Measurements from ENCODE around the gene RNGTT.
"Not testable (repeated sequence)": the region's sequence is repeated elsewhere in the genome, so short reads cannot be mapped to it uniquely, and the experiment has no call there.

RNGTT gene

GRCh38 chr6:88808381-88808780 is 155.0 kb downstream of the RNGTT start:
- DNase-seq (ENCODE audit: low read depth in 2 of 2), result no peak

- no peak for DNase-seq (ENCODE audit: low read depth in 2 of 2)
Measured at GRCh38 chr6:88807622-88808021, 155.8 kb downstream of the RNGTT start.

- DNase-seq (ENCODE audit: low read depth in 2 of 2), result no peak
Measured at GRCh38 chr6:88806728-88807127, 156.7 kb downstream of the RNGTT start.

GRCh38 chr6:88804701-88805100 is 158.7 kb downstream of the RNGTT start:
- no peak for DNase-seq (ENCODE audit: low read depth in 2 of 2)

GRCh38 chr6:88785478-88785877 is 177.9 kb downstream of the RNGTT start:
- DNase-seq (ENCODE audit: low read depth in 2 of 2), result no peak

GRCh38 chr6:88780714-88781389 is 182.6 kb downstream of the RNGTT start:
- DNase-seq (ENCODE audit: low read depth in 2 of 2), result peak; percentile 16 to 42

GRCh38 chr6:88775866-88776571 is 187.4 kb downstream of the RNGTT start:
- no peak for DNase-seq (ENCODE audit: low read depth in 2 of 2)

GRCh38 chr6:88768114-88768513 is 195.3 kb downstream of the RNGTT start:
- DNase-seq (ENCODE audit: low read depth in 2 of 2), result not testable (repeated sequence)

GRCh38 chr6:88764081-88764480 is 199.3 kb downstream of the RNGTT start:
- DNase-seq (ENCODE audit: low read depth in 2 of 2), result no peak

GRCh38 chr6:88763160-88763559 is 200.3 kb downstream of the RNGTT start:
- DNase-seq (ENCODE audit: low read depth in 2 of 2), result no peak

- no peak for DNase-seq (ENCODE audit: low read depth in 2 of 2)
Measured at GRCh38 chr6:88761237-88762031, 202.0 kb downstream of the RNGTT start.

- DNase-seq (ENCODE audit: low read depth in 2 of 2), result no peak
Measured at GRCh38 chr6:88760091-88760490, 203.3 kb downstream of the RNGTT start.

GRCh38 chr6:88750936-88751335 is 212.5 kb downstream of the RNGTT start:
- no peak for DNase-seq (ENCODE audit: low read depth in 2 of 2)

- DNase-seq (ENCODE audit: low read depth in 2 of 2), result no peak
Measured at GRCh38 chr6:88749849-88750248, 213.6 kb downstream of the RNGTT start.

GRCh38 chr6:88748141-88748540 is 215.3 kb downstream of the RNGTT start:
- no peak for DNase-seq (ENCODE audit: low read depth in 2 of 2)

GRCh38 chr6:88741939-88742338 is 221.5 kb downstream of the RNGTT start:
- no peak for DNase-seq (ENCODE audit: low read depth in 2 of 2)

GRCh38 chr6:88741071-88741470 is 222.3 kb downstream of the RNGTT start:
- no peak for DNase-seq (ENCODE audit: low read depth in 2 of 2)

GRCh38 chr6:88734544-88734943 is 228.9 kb downstream of the RNGTT start:
- no peak for DNase-seq (ENCODE audit: low read depth in 2 of 2)

GRCh38 chr6:88730611-88731011 is 232.8 kb downstream of the RNGTT start:
- DNase-seq (ENCODE audit: low read depth in 2 of 2), result no peak

GRCh38 chr6:88728756-88729155 is 234.7 kb downstream of the RNGTT start:
- no peak for DNase-seq (ENCODE audit: low read depth in 2 of 2)

- DNase-seq (ENCODE audit: low read depth in 2 of 2), result not testable (repeated sequence)
Measured at GRCh38 chr6:88726409-88726808, 237.0 kb downstream of the RNGTT start.

- DNase-seq (ENCODE audit: low read depth in 2 of 2), result no peak
Measured at GRCh38 chr6:88725111-88725975, 238.1 kb downstream of the RNGTT start.
